ENCODE measurements around the gene CFAP107.

DNA sequence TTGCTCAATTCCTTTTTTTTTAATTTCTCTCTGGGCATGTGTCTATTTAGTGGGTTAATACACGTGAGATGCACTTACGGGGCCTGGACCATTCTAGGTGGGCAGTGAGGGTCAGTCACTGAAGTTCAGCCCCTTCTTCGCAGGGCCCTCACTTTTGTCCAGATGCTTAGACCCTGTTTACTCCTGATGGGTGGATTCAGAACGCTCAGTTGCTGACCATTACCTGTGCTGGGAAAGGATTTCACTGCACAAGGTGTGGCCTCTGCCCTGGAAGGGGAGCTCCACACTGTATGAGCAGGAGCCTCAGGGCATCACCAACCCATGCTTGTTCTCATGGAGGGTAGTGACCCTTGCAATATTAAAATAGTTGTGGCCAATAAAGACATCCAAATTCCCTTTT is 32.1 kb downstream of the CFAP107 start:
- TF ChIP-seq, protein P1, sequence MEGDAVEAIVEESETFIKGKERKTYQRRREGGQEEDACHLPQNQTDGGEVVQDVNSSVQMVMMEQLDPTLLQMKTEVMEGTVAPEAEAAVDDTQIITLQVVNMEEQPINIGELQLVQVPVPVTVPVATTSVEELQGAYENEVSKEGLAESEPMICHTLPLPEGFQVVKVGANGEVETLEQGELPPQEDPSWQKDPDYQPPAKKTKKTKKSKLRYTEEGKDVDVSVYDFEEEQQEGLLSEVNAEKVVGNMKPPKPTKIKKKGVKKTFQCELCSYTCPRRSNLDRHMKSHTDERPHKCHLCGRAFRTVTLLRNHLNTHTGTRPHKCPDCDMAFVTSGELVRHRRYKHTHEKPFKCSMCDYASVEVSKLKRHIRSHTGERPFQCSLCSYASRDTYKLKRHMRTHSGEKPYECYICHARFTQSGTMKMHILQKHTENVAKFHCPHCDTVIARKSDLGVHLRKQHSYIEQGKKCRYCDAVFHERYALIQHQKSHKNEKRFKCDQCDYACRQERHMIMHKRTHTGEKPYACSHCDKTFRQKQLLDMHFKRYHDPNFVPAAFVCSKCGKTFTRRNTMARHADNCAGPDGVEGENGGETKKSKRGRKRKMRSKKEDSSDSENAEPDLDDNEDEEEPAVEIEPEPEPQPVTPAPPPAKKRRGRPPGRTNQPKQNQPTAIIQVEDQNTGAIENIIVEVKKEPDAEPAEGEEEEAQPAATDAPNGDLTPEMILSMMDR (IDR thresholded peaks at IDR 0.05): no peak
- no peak for TF ChIP-seq POLR2A (IDR thresholded peaks at IDR 0.05)

All from tibial nerve (tissue), 3 donors.